Lower leg skin (tissue), 3 donors: ENCODE results near the gene ADGRV1.

Source experiments
- POLR2A ChIP-seq, 2 donors: fragments of 450-650 bp; IDR thresholded peaks; one replicate each; pipeline ENCODE4 v1.6.1; 2016 to 2017; ENCODE audit warnings: antibody characterized with exemption in 2 of 2, mild to moderate bottlenecking in 1 of 2, moderate library complexity in 1 of 2
- TF ChIP-seq, protein P1 (sequence below), 3 donors: fragments of 450-650 bp; IDR thresholded peaks; one replicate each; pipeline ENCODE4 v1.5.1; 2016; ENCODE audit warnings: antibody characterized with exemption in 3 of 3, mild to moderate bottlenecking in 3 of 3, moderate library complexity in 2 of 3

DNA sequence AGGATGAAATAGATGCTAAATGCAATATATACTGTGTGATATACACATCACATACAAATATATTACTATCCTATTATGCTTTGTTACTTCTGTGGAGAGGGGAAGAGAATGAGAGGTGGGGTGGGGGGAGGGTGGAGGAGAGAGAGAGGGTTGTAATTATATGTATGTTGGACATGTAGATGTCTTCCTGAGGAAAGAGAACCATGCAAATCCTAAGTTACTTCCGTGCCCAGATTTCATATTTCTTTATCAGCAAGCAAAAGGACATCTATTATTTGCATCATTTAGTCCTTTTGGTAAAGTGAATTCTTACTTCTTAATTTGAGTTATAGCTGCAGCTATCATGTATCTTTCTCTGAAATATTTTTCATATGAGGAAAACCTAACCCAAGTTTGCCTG lies 187.5 kb downstream of the ADGRV1 start:
- TF ChIP-seq, protein P1, sequence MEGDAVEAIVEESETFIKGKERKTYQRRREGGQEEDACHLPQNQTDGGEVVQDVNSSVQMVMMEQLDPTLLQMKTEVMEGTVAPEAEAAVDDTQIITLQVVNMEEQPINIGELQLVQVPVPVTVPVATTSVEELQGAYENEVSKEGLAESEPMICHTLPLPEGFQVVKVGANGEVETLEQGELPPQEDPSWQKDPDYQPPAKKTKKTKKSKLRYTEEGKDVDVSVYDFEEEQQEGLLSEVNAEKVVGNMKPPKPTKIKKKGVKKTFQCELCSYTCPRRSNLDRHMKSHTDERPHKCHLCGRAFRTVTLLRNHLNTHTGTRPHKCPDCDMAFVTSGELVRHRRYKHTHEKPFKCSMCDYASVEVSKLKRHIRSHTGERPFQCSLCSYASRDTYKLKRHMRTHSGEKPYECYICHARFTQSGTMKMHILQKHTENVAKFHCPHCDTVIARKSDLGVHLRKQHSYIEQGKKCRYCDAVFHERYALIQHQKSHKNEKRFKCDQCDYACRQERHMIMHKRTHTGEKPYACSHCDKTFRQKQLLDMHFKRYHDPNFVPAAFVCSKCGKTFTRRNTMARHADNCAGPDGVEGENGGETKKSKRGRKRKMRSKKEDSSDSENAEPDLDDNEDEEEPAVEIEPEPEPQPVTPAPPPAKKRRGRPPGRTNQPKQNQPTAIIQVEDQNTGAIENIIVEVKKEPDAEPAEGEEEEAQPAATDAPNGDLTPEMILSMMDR (IDR thresholded peaks at IDR 0.05), result no peak
- no peak for TF ChIP-seq POLR2A (IDR thresholded peaks at IDR 0.05)
